HG03135 (cell line): ENCODE measurements around the gene TMC8.
"Not testable (repeated sequence)": the region's sequence is repeated elsewhere in the genome, so short reads cannot be mapped to it uniquely, and the experiment has no call there.

Experiments used
- ATAC-seq: cut with Tn5 transposase; IDR thresholded peaks from one replicate; pipeline ENCODE4 v1.9.1; 2021; ENCODE audit warnings: mild to moderate bottlenecking, moderate library complexity; ENCODE audit not compliant: unreplicated experiment

The TMC8 gene

GRCh38 chr17:78148286-78149016 lies 17.9 kb downstream of the TMC8 start:
- no peak for ATAC-seq

GRCh38 chr17:78151514-78152008 lies 21.0 kb downstream of the TMC8 start:
- ATAC-seq: no peak

- ATAC-seq: peak; percentile 54
Measured at GRCh38 chr17:78154903-78155811, 24.6 kb downstream of the TMC8 start.

GRCh38 chr17:78159575-78160158 lies 29.1 kb downstream of the TMC8 start:
- ATAC-seq: no peak

GRCh38 chr17:78163881-78164747 lies 33.5 kb downstream of the TMC8 start:
- ATAC-seq: no peak

- no peak for ATAC-seq
Measured at GRCh38 chr17:78164748-78165607, 34.4 kb downstream of the TMC8 start.

GRCh38 chr17:78166416-78166815 lies 35.8 kb downstream of the TMC8 start:
- ATAC-seq: no peak

- ATAC-seq: peak; percentile 50
Measured at GRCh38 chr17:78168242-78168902, 37.8 kb downstream of the TMC8 start, which contains the start of gene SYNGR2. Gene SYNGR2, plus strand, starts transcription at chr17:78168581. Its CDS starts 36 bp downstream, at chr17:78168617.

GRCh38 chr17:78168903-78169793 lies 38.6 kb downstream of the TMC8 start:
- ATAC-seq: peak; percentile 29

- ATAC-seq: no peak
Measured at GRCh38 chr17:78170692-78171590, 40.4 kb downstream of the TMC8 start.

- not testable (repeated sequence) for ATAC-seq
Measured at GRCh38 chr17:78171591-78172248, 41.1 kb downstream of the TMC8 start.

- ATAC-seq: no peak
Measured at GRCh38 chr17:78172249-78173051, 41.9 kb downstream of the TMC8 start.

- ATAC-seq: no peak
Measured at GRCh38 chr17:78173097-78173715, 42.6 kb downstream of the TMC8 start.

- ATAC-seq: no peak
Measured at GRCh38 chr17:78174346-78174869, 43.8 kb downstream of the TMC8 start.
